Small intestine (tissue), 7 donors: Measurements from ENCODE around the gene ARMC12. TPM values are rescaled to one million over a fixed set of nuclear protein-coding genes. Genes with fewer than 3 reads are reported as not detected.

ENCODE experiments used
- DNase-seq, 2 donors: peaks; one replicate each; pipeline versions ENCODE4 v3.0.0 to v3.0.0-alpha.2; 2013
- FAIRE-seq: peaks from 2 replicates; lab custom pipeline; 2012; peaks lifted over from hg19 to GRCh38; lab: Jason Lieb, UNC
- H3K27ac ChIP-seq, 3 donors: one replicate each; pipeline ENCODE4 v1.5.1; 2013; ENCODE audit warnings: low read length in 2 of 3, mild to moderate bottlenecking in 2 of 3, control low read depth in 1 of 3, inconsistent platforms in 1 of 3, low read depth in 1 of 3, moderate library complexity in 1 of 3
- H3K27me3 ChIP-seq, 3 donors: one replicate each; pipeline ENCODE4 v1.6.1; 2013; ENCODE audit warnings: low read length in 3 of 3, inconsistent platforms in 1 of 3; ENCODE audit not compliant: control insufficient read depth in 3 of 3, insufficient read depth in 3 of 3
- H3K36me3 ChIP-seq, 3 donors: one replicate each; pipeline ENCODE4 v1.6.1; 2013; ENCODE audit warnings: low read length in 3 of 3, inconsistent platforms in 1 of 3, low read depth in 1 of 3, mild to moderate bottlenecking in 1 of 3, moderate library complexity in 1 of 3; ENCODE audit not compliant: control insufficient read depth in 3 of 3, insufficient read depth in 2 of 3
- H3K4me1 ChIP-seq, 3 donors: one replicate each; pipeline ENCODE4 v1.6.1; 2013; ENCODE audit warnings: low read length in 2 of 3, inconsistent platforms in 1 of 3, low read depth in 1 of 3, mild to moderate bottlenecking in 1 of 3, moderate library complexity in 1 of 3; ENCODE audit not compliant: control insufficient read depth in 3 of 3, insufficient read depth in 2 of 3
- H3K4me3 ChIP-seq, 3 donors: one replicate each; pipeline ENCODE4 v1.5.1; 2013; ENCODE audit warnings: low read length in 3 of 3, control low read depth in 1 of 3, inconsistent platforms in 1 of 3, low read depth in 1 of 3, mild to moderate bottlenecking in 1 of 3, moderate library complexity in 1 of 3
- H3K9me3 ChIP-seq, 2 donors: one replicate each; pipeline ENCODE4 v1.6.1; 2013; ENCODE audit warnings: low read depth in 1 of 2, low read length in 1 of 2; ENCODE audit not compliant: control insufficient read depth in 2 of 2, insufficient read depth in 1 of 2
- WGBS, 3 donors: extraction: QIAGEN DNeasy Blood & Tissue Kit; methylation state at CpG; one replicate each; pipeline ENCODE4 v1.1.7; 2013; 5-methylcytosine and 5-hydroxymethylcytosine counted together
- polyA plus RNA-seq, 4 donors: library from polyadenylated mRNA; stranded (reverse) in 3 of 4; unstranded in 1 of 4; fragments of 200-250 nt in 3 of 4; fragments of 120-200 nt in 1 of 4; gene quantifications; one replicate each; pipeline versions ENCODE4 v1.2.1 to v1.2.3, GENCODE V29; 2013
- donor health status: healthy with polysubstance abuse.
- donor health status: control.
- donor health status: control.
- donor health status: Bipolar disorder and iron deficiency.
- donor health status: healthy.

Gene ARMC12
- polyA plus RNA-seq, 4 donors = 0.41 to 2.5 (median 0.72) TPM; not detected in 1

DNA sequence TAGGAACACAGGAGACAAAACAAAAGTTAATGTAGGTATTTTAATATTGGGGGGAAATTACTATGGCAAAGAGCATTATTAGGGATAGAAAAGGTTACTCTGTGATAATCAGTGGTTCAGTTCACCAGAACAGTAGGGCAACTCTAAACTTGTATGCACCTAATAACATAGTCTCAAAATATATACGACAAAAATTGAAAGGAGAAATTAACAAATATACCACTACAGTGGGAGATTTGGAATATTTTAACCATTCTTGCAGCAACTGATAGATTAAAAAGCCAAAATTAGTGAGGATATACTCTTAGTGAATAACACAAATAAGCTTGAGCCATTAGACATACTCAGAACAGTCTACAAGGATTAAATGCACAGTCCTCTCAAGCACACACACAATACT lies 11.0 kb downstream of the ARMC12 start:
- H3K4me1 ChIP-seq = no peaks in the 10 kb centered on the region
- H3K36me3 ChIP-seq = no peaks in the 10 kb centered on the region
- FAIRE-seq (no peak), DNase-seq (no peak)
- no peaks in the 10 kb centered on the region for H3K9me3 ChIP-seq
- no peak overlapping the region for H3K4me3 ChIP-seq
- no peak overlapping the region for H3K27ac ChIP-seq
- 94 to 100% (median 97%) methylated on average over 1 of the region's 1 CpG for WGBS, 3 donors
- peaks cover 0 to 2% (median 0%) of the 10 kb centered on the region in 3 donors for H3K27me3 ChIP-seq

DNA sequence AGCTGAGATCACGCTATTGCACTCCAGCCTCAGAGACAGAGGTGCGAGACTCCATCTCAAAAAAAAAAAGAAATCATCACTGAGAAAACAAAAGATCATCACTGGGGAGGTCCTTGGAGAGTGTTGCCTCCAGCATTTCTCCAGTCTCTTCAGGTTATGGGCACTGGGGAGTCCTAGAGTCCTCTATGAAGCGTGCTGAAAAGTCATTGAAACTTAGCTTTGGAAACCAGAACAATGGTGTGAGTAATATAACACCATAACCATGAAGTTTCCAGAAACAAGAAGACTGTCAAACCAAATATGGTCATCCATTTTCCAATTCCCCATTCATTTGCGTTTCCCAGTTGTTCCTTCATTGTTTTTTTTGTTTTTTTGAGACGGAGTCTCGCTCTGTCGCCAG lies 13.7 kb downstream of the ARMC12 start:
- Histone ChIP-seq H3K4me1 (no peaks in the 10 kb centered on the region), H3K27me3 (peaks cover 0 to 2% (median 2%) of the 10 kb centered on the region in 3 donors), H3K4me3 (no peak overlapping the region), H3K9me3 (no peaks in the 10 kb centered on the region), H3K36me3 (no peaks in the 10 kb centered on the region), H3K27ac (no peak overlapping the region)
- 85 to 94% (median 90%) methylated on average over 7 of the region's 7 CpGs for WGBS, 3 donors
- FAIRE-seq (no peak), DNase-seq (no peak)

DNA sequence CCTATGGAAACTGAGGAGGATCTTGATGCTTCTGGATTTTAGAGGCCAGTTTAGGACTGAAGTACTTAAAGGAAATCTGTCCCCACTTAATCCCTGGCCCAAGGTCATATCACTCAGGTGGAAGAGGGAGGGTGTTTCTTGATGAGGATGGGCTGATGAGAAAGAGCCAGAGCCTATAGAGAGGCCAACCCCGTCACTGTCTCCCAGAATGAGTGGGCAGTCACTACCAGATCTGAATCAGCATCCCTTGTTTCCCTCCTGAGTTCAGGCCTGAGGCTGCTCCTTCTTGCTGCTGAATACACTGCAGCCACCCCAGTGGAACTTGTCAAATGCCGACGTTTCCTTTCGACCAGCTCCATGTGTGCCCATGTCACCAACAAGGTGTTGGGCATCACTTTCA lies 14.8 kb downstream of the ARMC12 start:
- Histone ChIP-seq H3K4me3 (no peak overlapping the region), H3K36me3 (no peaks in the 10 kb centered on the region), H3K9me3 (no peaks in the 10 kb centered on the region), H3K4me1 (no peaks in the 10 kb centered on the region), H3K27ac (no peak overlapping the region), H3K27me3 (peaks cover 0 to 2% (median 2%) of the 10 kb centered on the region in 3 donors)
- no peak for FAIRE-seq
- DNase-seq = no peak
- WGBS, 3 donors = 75 to 80% (median 76%) methylated on average over 4 of the region's 4 CpGs

DNA sequence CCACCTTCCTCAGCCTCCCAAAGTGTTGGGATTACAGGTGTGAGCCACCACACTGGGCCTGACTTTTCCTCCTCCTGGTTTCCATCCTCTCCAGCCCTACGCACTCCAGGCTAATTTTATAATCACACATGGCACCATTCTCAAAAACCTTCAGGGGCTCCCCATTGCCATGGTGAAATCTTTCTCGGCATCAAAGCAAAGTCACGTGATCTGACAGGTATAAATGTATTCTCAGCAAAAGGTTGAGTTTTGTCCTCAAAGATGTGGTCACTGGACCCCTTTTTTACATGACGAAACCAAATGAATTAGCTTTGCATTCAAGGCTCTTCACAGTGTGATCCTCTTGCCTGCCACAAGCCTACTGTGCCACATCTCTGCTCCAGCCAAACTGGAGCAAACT lies 15.5 kb downstream of the ARMC12 start:
- DNase-seq (no peak), FAIRE-seq (no peak)
- WGBS, 3 donors = 87 to 94% (median 93%) methylated on average over 4 of the region's 4 CpGs
- H3K27me3 ChIP-seq = peaks cover 0 to 2% (median 2%) of the 10 kb centered on the region in 3 donors
- H3K4me3 ChIP-seq = no peak overlapping the region
- no peaks in the 10 kb centered on the region for H3K4me1 ChIP-seq
- no peaks in the 10 kb centered on the region for H3K36me3 ChIP-seq
- H3K27ac ChIP-seq = no peak overlapping the region
- no peaks in the 10 kb centered on the region for H3K9me3 ChIP-seq

- no peaks in the 10 kb centered on the region for H3K36me3 ChIP-seq
- H3K9me3 ChIP-seq = no peaks in the 10 kb centered on the region
- no peak overlapping the region for H3K27ac ChIP-seq
- FAIRE-seq (no peak), DNase-seq (no peak)
- 85 to 90% (median 88%) methylated on average over 6 of the region's 6 CpGs for WGBS, 3 donors
- H3K27me3 ChIP-seq = peaks cover 0 to 7% (median 2%) of the 10 kb centered on the region in 3 donors
- no peaks in the 10 kb centered on the region for H3K4me1 ChIP-seq
- H3K4me3 ChIP-seq = no peak overlapping the region
Observed at GRCh38 chr6:35754452-35755277, 17.8 kb downstream of the ARMC12 start.

DNA sequence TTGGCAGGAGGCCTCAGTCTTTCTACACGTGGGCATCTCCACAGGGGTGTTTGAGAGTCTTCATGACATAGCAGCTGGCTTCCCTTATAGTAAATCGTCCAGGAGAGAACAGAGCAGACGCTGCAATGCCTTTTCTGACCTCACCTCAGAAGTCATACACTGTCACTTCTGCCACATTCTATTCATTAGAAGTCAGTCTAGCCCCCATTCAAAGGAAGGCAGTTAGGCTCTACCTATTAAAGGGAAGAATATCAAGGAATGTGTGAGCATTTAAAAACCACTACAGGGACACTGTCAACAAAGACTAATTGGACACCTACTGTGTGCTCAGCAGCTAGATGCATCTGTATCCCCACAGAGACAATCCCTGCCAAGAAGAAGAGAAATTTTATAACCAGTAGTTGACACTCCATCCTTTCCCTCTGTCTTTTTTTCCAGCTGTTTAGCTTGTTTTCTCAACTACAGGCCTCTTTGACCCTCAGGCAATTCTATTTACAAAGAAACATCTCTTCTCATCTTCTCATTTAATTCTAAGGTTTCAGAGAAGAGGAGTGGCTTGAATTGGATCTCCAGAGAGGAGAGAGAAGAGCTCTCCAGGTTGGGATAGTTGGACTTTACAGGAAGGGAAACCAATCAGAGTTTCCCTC lies 18.6 kb downstream of the ARMC12 start:
- Histone ChIP-seq H3K4me1 (no peaks in the 10 kb centered on the region), H3K9me3 (no peaks in the 10 kb centered on the region), H3K27ac (no peak overlapping the region), H3K4me3 (no peak overlapping the region), H3K36me3 (no peaks in the 10 kb centered on the region), H3K27me3 (peaks cover 0 to 7% (median 2%) of the 10 kb centered on the region in 3 donors)
- DNase-seq (no peak), FAIRE-seq (no peak)
- 56 to 70% (median 61%) methylated on average over 3 of the region's 3 CpGs for WGBS, 3 donors

DNA sequence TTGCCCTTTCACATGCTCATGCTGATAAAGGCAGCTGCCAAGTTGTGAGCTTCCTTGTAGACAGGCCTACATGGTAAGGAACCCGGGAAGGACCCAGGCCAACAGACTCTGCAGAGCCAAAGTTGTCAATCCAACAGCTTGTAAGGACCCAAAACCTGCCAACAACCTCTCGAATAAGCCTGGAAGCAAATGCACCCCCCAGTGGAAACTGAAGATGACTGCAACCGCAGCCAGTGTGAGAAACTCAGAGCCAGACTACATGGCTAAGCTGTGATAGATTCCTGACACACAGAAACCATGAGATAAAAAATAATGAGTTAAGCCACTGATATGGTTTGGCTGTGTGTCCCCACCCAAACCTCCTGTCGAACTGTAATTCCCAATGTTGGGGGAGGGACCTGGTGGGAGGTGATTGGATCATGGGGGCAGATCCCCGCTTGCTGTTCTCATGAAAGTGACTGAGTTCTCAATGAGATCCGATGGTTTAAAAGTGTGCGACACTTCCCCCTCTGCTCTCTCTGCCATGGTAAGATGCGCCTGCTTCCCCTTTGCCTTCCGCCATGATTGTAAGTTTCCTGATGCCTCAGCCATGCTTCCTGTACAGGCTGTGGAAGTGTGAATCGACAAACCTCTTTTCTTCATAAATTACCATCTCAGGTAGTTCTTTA lies 20.8 kb downstream of the ARMC12 start:
- peaks cover 0 to 10% (median 2%) of the 10 kb centered on the region in 3 donors for H3K27me3 ChIP-seq
- DNase-seq (peak; percentile 36 to 43), FAIRE-seq (no peak)
- WGBS, 3 donors = 54 to 61% (median 59%) methylated on average over 10 of the region's 10 CpGs
- H3K4me3 ChIP-seq = no peak overlapping the region
- no peaks in the 10 kb centered on the region for H3K9me3 ChIP-seq
- H3K36me3 ChIP-seq = no peaks in the 10 kb centered on the region
- no peaks in the 10 kb centered on the region for H3K4me1 ChIP-seq
- H3K27ac ChIP-seq = no peak overlapping the region

GRCh38 chr6:35759426-35759825 lies 22.6 kb downstream of the ARMC12 start:
- H3K27ac ChIP-seq = no peak overlapping the region
- no peak overlapping the region for H3K4me3 ChIP-seq
- no peaks in the 10 kb centered on the region for H3K4me1 ChIP-seq
- H3K9me3 ChIP-seq = no peaks in the 10 kb centered on the region
- DNase-seq = no peak
- FAIRE-seq = no peak
- 78 to 85% (median 84%) methylated on average over 3 of the region's 3 CpGs for WGBS, 3 donors
- H3K36me3 ChIP-seq = no peaks in the 10 kb centered on the region
- peaks cover 0 to 22% (median 5%) of the 10 kb centered on the region in 3 donors for H3K27me3 ChIP-seq
